Measurements from ENCODE around the gene CLEC11A. TPM values are rescaled to one million over a fixed set of nuclear protein-coding genes. Genes with fewer than 3 reads are reported as not detected.
"Not testable (repeated sequence)": the region's sequence is repeated elsewhere in the genome, so short reads cannot be mapped to it uniquely, and the experiment has no call there.

Gene CLEC11A
- total and polyA plus RNA-seq, 2 of the 8 experiments (the other 6 are each of a cell fraction or from before 2014, with no cell fraction given) = 4.3 to 17.4 TPM

DNA sequence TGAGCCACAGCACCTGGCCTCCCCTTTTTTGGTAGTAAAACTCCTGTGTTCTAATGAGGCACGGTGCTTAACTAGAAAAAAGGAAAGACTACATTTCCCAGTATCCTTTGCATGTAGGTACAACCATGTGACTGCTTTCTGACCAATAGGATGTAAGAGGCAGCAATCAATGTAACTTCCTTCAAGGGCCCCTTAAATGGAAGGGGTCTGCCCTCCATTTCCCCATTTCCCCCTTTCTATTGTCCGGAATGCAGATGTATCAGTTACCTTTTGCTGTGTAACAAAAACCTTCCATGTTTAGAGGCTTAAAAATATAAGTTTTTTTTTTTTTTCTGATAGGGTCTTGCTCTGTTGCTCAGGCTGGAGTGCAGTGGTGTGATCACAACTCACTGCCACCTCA lies 49.3 kb downstream of the CLEC11A start (continued):
- TF ChIP-seq RBBP5 (IDR thresholded peaks at IDR 0.05; ENCODE audit: borderline replicate concordance, low read depth, low read length) (no peak), YY1 (IDR thresholded peaks at IDR 0.05; ENCODE audit: low read depth, low read length) (no peak), SUZ12 (IDR thresholded peaks at IDR 0.05; ENCODE audit: low read length) (no peak), BCL11A (IDR thresholded peaks at IDR 0.05; ENCODE audit: low read depth in 2 of 2, low read length in 2 of 2) (no peak), SIX5 (IDR thresholded peaks at IDR 0.05; ENCODE audit: low read depth, low read length) (peak; percentile 63), PHF8 (conservative IDR thresholded peaks at IDR 0.05; ENCODE audit: low read depth, low read length) (no peak), POU5F1 (IDR thresholded peaks at IDR 0.05; ENCODE audit: low read depth, low read length) (no peak), SIRT6 (IDR thresholded peaks at IDR 0.05; ENCODE audit: low read length) (no peak), SAP30 (IDR thresholded peaks at IDR 0.05; ENCODE audit: insufficient read depth, insufficient replicate concordance, low read length) (no peak), TCF12 (IDR thresholded peaks at IDR 0.05; ENCODE audit: low read depth, low read length) (no peak)
- TF ChIP-seq, protein P1, sequence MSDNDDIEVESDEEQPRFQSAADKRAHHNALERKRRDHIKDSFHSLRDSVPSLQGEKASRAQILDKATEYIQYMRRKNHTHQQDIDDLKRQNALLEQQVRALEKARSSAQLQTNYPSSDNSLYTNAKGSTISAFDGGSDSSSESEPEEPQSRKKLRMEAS (IDR thresholded peaks at IDR 0.05) = 0 out of 2 replicates have a peak, but pooled peaks have one; percentile 10
- TF ChIP-seq, protein P2, sequence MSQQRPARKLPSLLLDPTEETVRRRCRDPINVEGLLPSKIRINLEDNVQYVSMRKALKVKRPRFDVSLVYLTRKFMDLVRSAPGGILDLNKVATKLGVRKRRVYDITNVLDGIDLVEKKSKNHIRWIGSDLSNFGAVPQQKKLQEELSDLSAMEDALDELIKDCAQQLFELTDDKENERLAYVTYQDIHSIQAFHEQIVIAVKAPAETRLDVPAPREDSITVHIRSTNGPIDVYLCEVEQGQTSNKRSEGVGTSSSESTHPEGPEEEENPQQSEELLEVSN (IDR thresholded peaks at IDR 0.05) = no peak

DNA sequence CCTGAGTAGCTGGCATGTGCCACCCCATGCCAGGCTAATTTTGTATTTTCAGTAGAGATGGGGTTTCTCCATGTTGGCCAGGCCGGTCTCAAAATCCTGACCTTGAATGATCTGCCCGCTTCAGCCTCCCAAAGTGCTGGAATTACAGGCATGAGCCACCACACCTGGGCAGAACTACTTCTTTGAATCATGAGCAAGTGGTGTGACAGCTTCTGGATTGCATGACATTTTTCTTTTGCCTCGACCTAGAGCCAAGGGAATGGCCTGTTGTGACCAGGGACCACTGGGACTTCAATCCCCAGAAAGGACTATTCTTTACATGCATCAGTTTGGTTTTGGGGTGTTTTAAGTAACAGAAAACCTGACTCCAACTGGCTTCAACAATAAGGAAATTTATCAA lies 49.7 kb downstream of the CLEC11A start:
- H3K27ac ChIP-seq (ENCODE audit: low read depth, low read length); H3K56ac ChIP-seq (replicated peaks; ENCODE audit: insufficient read length, low read depth, low read length); H3K4ac ChIP-seq (replicated peaks; ENCODE audit: insufficient read length, low read depth, low read length); H3K79me1 ChIP-seq (ENCODE audit: low read depth, low read length); H2AK5ac ChIP-seq (ENCODE audit: low read depth, low read length); H3K4me1 ChIP-seq (replicated peaks in 1 of 4; ENCODE audit: control insufficient read depth in 3 of 4, insufficient read depth in 4 of 4, low read length in 3 of 4); H4K5ac ChIP-seq (ENCODE audit: insufficient read length, low read depth, low read length); H3K23ac ChIP-seq (ENCODE audit: insufficient read length); H2BK20ac ChIP-seq (ENCODE audit: low read length); H2BK5ac ChIP-seq (ENCODE audit: low read depth, low read length); H3K4me3 ChIP-seq (ENCODE audit: extremely low read depth in 1 of 4, insufficient read depth in 2 of 4, low read depth in 3 of 4, low read length in 4 of 4); H4K8ac ChIP-seq (ENCODE audit: extremely low read depth, insufficient read depth, low read length); H3K79me2 ChIP-seq (ENCODE audit: control insufficient read depth in 1 of 2, insufficient read depth in 2 of 2, low read length in 2 of 2); H4K91ac ChIP-seq (replicated peaks; ENCODE audit: insufficient read length, low read length); H2BK12ac ChIP-seq (ENCODE audit: low read depth, low read length); H4K20me1 ChIP-seq (replicated peaks in 1 of 2; ENCODE audit: control insufficient read depth in 1 of 2, insufficient read depth in 2 of 2, low read length in 2 of 2); H3K18ac ChIP-seq (ENCODE audit: extremely low read depth, low read length); H2BK120ac ChIP-seq (replicated peaks; ENCODE audit: low read depth, low read length); H3K14ac ChIP-seq (ENCODE audit: insufficient read length); H2BK15ac ChIP-seq (ENCODE audit: low read length); H3K4me2 ChIP-seq (ENCODE audit: insufficient read depth in 1 of 2, low read depth in 2 of 2, low read length in 2 of 2); H3K9ac ChIP-seq (replicated peaks in 1 of 4; ENCODE audit: extremely low read depth in 1 of 4, low read depth in 3 of 4, low read length in 3 of 4); H3K36me3 ChIP-seq (ENCODE audit: control insufficient read depth in 2 of 4, insufficient read depth in 4 of 4, low read length in 3 of 4); FAIRE-seq; DNase-seq (ENCODE audit: low read depth in 1 of 2, low spot score in 2 of 2); H3K9me3 ChIP-seq (ENCODE audit: insufficient read depth in 2 of 2, low read depth in 1 of 2, low read length in 1 of 2); H2AFZ ChIP-seq (ENCODE audit: low read length); H3K23me2 ChIP-seq (ENCODE audit: low read depth, low read length): not testable (repeated sequence)
- WGBS, 2 experiments (ENCODE audit: extremely low coverage in 1 of 2, insufficient coverage in 1 of 2, insufficient read length in 1 of 2, insufficient replicate concordance in 2 of 2, low coverage in 1 of 2, low lambda C conversion rate in 2 of 2, missing lambda C conversion rate in 1 of 2) = 95% methylated on average over 3 of the region's 3 CpGs; no CpG with 5 or more reads in 1 of the 2 experiments
- CTCF ChIA-PET (ENCODE audit: partially characterized antibody) = interaction anchor here (1.0 to 2.6 kb wide), 3 partner anchors 48 to 103 kb away, joined by 3 to 7 read pairs (median 4); no protein-coding TSS in a partner anchor
- H3K27me3 ChIP-seq (replicated peaks in 1 of 4; ENCODE audit: control insufficient read depth in 3 of 4, extremely low read depth in 1 of 4, insufficient read depth in 3 of 4, low read length in 3 of 4) = peaks cover 1 to 30% (median 10%) of the 10 kb centered on the region in 4 experiments
- POLR2A ChIA-PET (ENCODE audit: partially characterized antibody) = interaction anchor here (0.7 kb wide), 1 partner anchor 71 kb away, joined by 3 read pairs; no protein-coding TSS in a partner anchor
